BLaER1 treated with 17β-estradiol and CSF1 and Interleukin-3, amounts not matched to agents 10 nM and 100 nM (cell line): Measurements from ENCODE around the gene LEMD1.
A peak's percentile ranks its signal among the peaks of the same experiment; 100 is the strongest.
"Not testable (repeated sequence)": the region's sequence is repeated elsewhere in the genome, so short reads cannot be mapped to it uniquely, and the experiment has no call there.

Experiments used
- H3K27ac ChIP-seq, 11 experiments: shearing (Covaris generic); formaldehyde crosslinking; 2 replicates each; pipeline ENCODE4 v1.8.1; 2022
- H3K27me3 ChIP-seq, 11 experiments: shearing (Covaris generic); formaldehyde crosslinking; 2 replicates each; pipeline ENCODE4 v1.8.1; 2022
- H3K36me3 ChIP-seq, 11 experiments: shearing (Covaris generic); formaldehyde crosslinking; 2 replicates each; pipeline ENCODE4 v1.8.1; 2022
- H3K4me1 ChIP-seq, 10 experiments: shearing (Covaris generic); formaldehyde crosslinking; 2 replicates each; pipeline ENCODE4 v1.8.1; 2022
- H3K4me2 ChIP-seq, 11 experiments: shearing (Covaris generic); formaldehyde crosslinking; 2 replicates each; pipeline ENCODE4 v1.8.1; 2022
- H3K4me3 ChIP-seq, 10 experiments: shearing (Covaris generic); formaldehyde crosslinking; 2 replicates each; pipeline ENCODE4 v1.8.1; 2022
- H3K9ac ChIP-seq, 11 experiments: shearing (Covaris generic); formaldehyde crosslinking; 2 replicates each; pipeline ENCODE4 v1.8.1; 2022
- H3K9me3 ChIP-seq, 11 experiments: shearing (Covaris generic); formaldehyde crosslinking; replicated peaks in 1 of 11; 2 replicates each; pipeline ENCODE4 v1.8.1; 2022
- H4K20me1 ChIP-seq, 11 experiments: shearing (Covaris generic); formaldehyde crosslinking; 2 replicates each; pipeline ENCODE4 v1.8.1; 2022
- Cebpa-rat ChIP-seq, 11 experiments: shearing (Covaris generic); IDR thresholded peaks; 2 replicates each; pipeline ENCODE4 v1.8.1; 2022

LEMD1 gene

DNA sequence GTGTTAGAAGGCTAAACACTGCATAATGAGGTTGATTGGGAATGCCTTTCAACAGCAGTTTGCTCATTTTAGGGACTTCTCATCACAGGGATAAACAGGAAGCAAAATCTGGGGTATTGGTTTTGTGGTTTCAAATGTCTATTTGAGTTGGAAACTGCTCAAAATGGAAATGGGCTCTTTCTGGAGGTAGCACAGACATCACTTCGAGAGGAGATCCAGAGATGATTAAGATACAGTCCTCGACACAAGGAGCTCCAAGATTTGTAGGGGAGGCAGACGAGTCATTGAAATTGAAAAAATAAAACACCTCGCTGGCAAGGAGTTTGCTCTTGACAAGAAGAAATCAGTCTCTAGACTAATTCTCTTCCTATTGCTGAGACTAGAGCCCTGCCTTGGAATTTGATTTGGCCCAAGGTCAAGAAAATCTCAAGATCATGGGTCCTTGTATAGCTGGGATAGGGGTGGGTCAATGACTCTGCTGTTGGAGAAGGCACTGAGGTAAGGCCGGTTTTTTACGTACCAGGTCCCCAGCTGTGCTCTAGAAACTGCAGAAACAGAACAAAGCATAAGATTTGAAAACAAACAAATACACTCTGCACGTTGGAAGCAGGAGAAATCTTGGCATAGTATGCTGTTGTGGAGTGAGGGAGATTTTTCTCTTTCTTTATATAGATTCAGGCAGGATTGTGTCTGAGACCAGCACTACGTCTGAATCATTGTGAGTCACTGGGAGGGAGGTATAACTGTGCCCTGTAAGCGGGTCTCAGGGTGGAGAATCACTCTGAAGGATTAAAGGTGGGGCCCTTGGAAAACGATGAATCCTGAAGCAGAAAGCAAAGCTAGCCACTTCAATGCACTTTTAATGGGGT, 47.4 kb downstream of the LEMD1 start:
- no peak overlapping the region for H3K4me3 ChIP-seq
- TF ChIP-seq Cebpa-rat (IDR thresholded peaks at IDR 0.05): no peak
- H3K9me3 ChIP-seq: no peaks in the 10 kb centered on the region
- H3K4me2 ChIP-seq: peak overlapping the region; percentile 54 to 84 (median 75)
- H3K4me1 ChIP-seq: peaks cover 23 to 45% (median 38%) of the 10 kb centered on the region in 10 experiments
- H3K27me3 ChIP-seq: 0 out of 22 replicates have a peak, but pooled peaks cover 0 to 8% (median 0%) of the 10 kb centered on the region in 11 experiments
- H3K9ac ChIP-seq: no peak overlapping the region; a peak in 1 of 22 replicates
- H3K27ac ChIP-seq: no peak overlapping the region
- no peaks in the 10 kb centered on the region for H4K20me1 ChIP-seq
- H3K36me3 ChIP-seq: no peaks in the 10 kb centered on the region

- peak overlapping the region; percentile 54 to 84 (median 75) for H3K4me2 ChIP-seq
- H3K4me3 ChIP-seq: no peak overlapping the region
- no peak for TF ChIP-seq Cebpa-rat (IDR thresholded peaks at IDR 0.05)
- H3K9ac ChIP-seq: no peak overlapping the region; a peak in 1 of 22 replicates
- H3K9me3 ChIP-seq: no peaks in the 10 kb centered on the region
- H3K27me3 ChIP-seq: 0 out of 22 replicates have a peak, but pooled peaks cover 0 to 8% (median 0%) of the 10 kb centered on the region in 11 experiments
- no peaks in the 10 kb centered on the region for H4K20me1 ChIP-seq
- peaks cover 23 to 45% (median 38%) of the 10 kb centered on the region in 10 experiments for H3K4me1 ChIP-seq
- no peak overlapping the region for H3K27ac ChIP-seq
- no peaks in the 10 kb centered on the region for H3K36me3 ChIP-seq
These were observed 48.1 kb downstream of the LEMD1 start for GRCh38 chr1:205373798-205374175.

DNA sequence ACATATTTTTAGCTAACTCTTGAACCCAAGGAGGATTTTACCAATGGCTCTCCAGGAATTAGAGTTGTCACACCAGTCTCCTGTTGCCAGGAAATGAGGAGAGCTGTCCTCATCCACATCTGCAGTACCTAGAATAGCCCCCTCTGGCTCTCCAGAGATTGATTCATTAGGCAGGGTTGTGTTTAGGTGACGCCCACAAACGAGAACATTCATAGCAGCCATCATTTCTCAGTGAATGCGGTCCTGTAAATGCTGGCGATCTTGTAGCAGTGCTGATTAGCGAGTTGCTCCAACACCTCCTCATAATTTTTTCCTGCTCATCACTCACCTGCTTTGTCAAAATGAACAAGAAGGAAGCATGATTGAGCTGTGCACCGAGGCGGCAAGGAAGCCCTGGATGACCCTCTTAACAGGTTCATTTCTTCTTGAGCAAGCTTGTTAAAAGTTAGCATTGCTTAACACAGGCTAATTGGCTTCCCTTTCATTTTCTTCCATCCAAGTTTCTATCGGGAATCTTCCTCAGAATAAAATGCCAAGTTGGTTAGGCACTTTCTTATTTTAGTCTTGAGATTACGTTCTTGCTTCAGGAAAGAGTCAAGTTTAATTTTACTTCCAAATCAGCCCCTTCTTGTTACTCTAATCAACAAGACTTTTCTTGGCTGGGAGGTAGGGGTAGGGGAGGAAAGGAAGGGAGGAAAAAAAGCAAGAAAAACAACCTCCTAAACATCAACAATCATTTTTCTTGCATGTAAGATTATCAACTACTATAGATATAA, 48.6 kb downstream of the LEMD1 start:
- H4K20me1 ChIP-seq: no peaks in the 10 kb centered on the region
- H3K27ac ChIP-seq: no peak overlapping the region
- no peak overlapping the region for H3K9ac ChIP-seq
- H3K4me1 ChIP-seq: peaks cover 23 to 45% (median 38%) of the 10 kb centered on the region in 10 experiments
- H3K9me3 ChIP-seq: no peaks in the 10 kb centered on the region
- no peak overlapping the region for H3K4me3 ChIP-seq
- TF ChIP-seq Cebpa-rat (IDR thresholded peaks at IDR 0.05): no peak
- H3K27me3 ChIP-seq: 0 out of 22 replicates have a peak, but pooled peaks cover 0 to 8% (median 0%) of the 10 kb centered on the region in 11 experiments
- no peaks in the 10 kb centered on the region for H3K36me3 ChIP-seq
- peak overlapping the region in 9 of 11 experiments; percentile 65 to 84 (median 77); a peak in 19 of 22 replicates for H3K4me2 ChIP-seq

- Histone ChIP-seq H3K9me3 (no peaks in the 10 kb centered on the region), H3K9ac (no peak overlapping the region), H4K20me1 (no peaks in the 10 kb centered on the region), H3K27me3 (0 out of 22 replicates have a peak, but pooled peaks cover 0 to 8% (median 0%) of the 10 kb centered on the region in 11 experiments), H3K27ac (no peak overlapping the region), H3K4me1 (peaks cover 23 to 45% (median 38%) of the 10 kb centered on the region in 10 experiments), H3K4me2 (peak overlapping the region in 8 of 11 experiments; percentile 7 to 84 (median 76); a peak in 9 of 22 replicates), H3K4me3 (no peak overlapping the region), H3K36me3 (no peaks in the 10 kb centered on the region)
- no peak for TF ChIP-seq Cebpa-rat (IDR thresholded peaks at IDR 0.05)
These were observed 49.8 kb downstream of the LEMD1 start for GRCh38 chr1:205371871-205372660.

GRCh38 chr1:205370780-205371179, 51.1 kb downstream of the LEMD1 start:
- TF ChIP-seq Cebpa-rat (IDR thresholded peaks at IDR 0.05): no peak
- Histone ChIP-seq H4K20me1 (no peaks in the 10 kb centered on the region), H3K27ac (no peak overlapping the region), H3K4me1 (peaks cover 23 to 48% (median 42%) of the 10 kb centered on the region in 10 experiments), H3K36me3 (no peaks in the 10 kb centered on the region), H3K4me3 (no peak overlapping the region), H3K27me3 (0 out of 22 replicates have a peak, but pooled peaks cover 0 to 8% (median 0%) of the 10 kb centered on the region in 11 experiments), H3K9me3 (no peaks in the 10 kb centered on the region), H3K4me2 (no peak overlapping the region), H3K9ac (no peak overlapping the region)

DNA sequence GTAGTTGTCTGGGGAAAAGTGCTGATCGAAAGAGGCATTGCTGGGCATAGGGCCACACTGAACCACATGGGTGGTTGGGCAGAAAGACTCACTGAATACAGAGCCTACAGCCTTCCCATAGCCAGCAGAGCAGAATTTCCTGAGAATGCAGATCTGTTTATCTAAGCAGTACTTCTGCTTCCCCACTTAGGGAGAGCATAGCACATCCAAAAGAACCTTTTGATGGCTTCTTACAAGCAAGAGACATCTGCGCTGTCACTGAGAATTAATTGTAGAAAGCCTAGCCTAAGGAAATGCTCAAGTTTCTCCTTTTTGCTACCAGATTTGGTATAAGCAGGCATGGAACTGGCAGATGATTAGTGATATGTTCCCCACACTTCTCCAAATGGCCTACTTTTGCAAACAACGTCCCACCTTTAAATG, 52.1 kb downstream of the LEMD1 start:
- no peaks in the 10 kb centered on the region for H3K9me3 ChIP-seq
- no peak for TF ChIP-seq Cebpa-rat (IDR thresholded peaks at IDR 0.05)
- H3K4me3 ChIP-seq: no peak overlapping the region
- no peaks in the 10 kb centered on the region for H4K20me1 ChIP-seq
- H3K27me3 ChIP-seq: 0 out of 22 replicates have a peak, but pooled peaks cover 0 to 7% (median 0%) of the 10 kb centered on the region in 11 experiments
- H3K36me3 ChIP-seq: no peaks in the 10 kb centered on the region
- no peak overlapping the region for H3K27ac ChIP-seq
- H3K4me1 ChIP-seq: peaks cover 18 to 41% (median 36%) of the 10 kb centered on the region in 10 experiments
- no peak overlapping the region for H3K9ac ChIP-seq
- no peak overlapping the region for H3K4me2 ChIP-seq

DNA sequence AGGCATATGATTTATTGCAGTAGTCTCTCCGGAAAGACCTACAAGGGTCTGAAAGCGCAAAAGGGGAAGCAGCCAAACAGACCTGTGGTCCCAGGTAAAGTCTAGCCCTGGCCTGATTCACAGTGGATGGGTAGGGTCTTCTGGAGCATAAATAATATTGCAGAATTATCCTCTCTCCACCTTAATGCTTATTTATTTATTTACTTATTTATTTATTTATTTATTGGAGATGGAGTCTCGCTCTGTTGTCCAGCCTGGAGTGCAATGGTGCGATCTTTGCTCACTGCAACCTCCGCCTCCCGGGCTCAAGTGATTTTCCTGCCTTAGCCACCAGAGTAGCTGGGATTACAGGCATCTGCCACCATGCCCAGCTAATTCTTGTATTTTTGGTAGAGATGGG, 53.4 kb downstream of the LEMD1 start:
- Histone ChIP-seq H3K4me3 (no peak overlapping the region), H3K4me1 (peaks cover 5 to 29% (median 23%) of the 10 kb centered on the region in 10 experiments; a peak in 18 of 20 replicates), H3K36me3 (no peaks in the 10 kb centered on the region), H3K27ac (no peak overlapping the region), H3K4me2 (no peak overlapping the region), H3K9ac (no peak overlapping the region), H4K20me1 (no peaks in the 10 kb centered on the region), H3K27me3 (no peaks in the 10 kb centered on the region), H3K9me3 (no peaks in the 10 kb centered on the region)
- no peak for TF ChIP-seq Cebpa-rat (IDR thresholded peaks at IDR 0.05)

DNA sequence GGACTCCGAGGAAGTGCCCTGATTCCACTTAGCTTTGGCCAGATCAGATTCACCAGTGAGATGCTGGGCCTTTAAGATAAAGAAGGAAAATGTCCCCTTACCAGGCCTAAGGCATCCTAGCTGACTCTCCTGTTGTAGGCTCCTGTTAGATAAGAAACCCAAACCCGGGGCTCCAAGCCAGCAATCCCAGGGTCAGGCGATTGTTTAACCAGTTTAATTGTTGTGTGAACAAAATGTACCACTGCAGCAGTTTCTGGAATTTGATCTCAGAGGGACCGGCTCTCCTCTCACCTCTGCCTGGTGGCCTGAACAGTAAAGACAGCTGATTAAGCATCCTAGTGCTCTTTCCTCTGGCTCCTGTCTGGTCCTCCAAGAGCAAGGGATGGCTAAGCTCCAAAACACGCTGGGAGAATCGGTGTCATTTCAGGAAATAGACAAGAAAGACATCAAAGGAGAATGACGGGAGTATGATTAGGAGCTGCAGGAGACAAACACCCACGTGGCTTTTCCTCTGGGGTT, 55.9 kb downstream of the LEMD1 start:
- no peaks in the 10 kb centered on the region for H3K9me3 ChIP-seq
- H4K20me1 ChIP-seq: no peaks in the 10 kb centered on the region
- TF ChIP-seq Cebpa-rat (IDR thresholded peaks at IDR 0.05): no peak
- peaks cover 0 to 11% (median 6%) of the 10 kb centered on the region in 10 experiments; a peak in 11 of 20 replicates for H3K4me1 ChIP-seq
- H3K27me3 ChIP-seq: no peaks in the 10 kb centered on the region
- peak overlapping the region in 7 of 11 experiments; percentile 7 to 63 (median 34); a peak in 10 of 22 replicates for H3K4me2 ChIP-seq
- peak overlapping the region in 1 of 11 experiments; percentile 16; a peak in 1 of 22 replicates for H3K9ac ChIP-seq
- H3K4me3 ChIP-seq: no peak overlapping the region
- H3K36me3 ChIP-seq: no peaks in the 10 kb centered on the region
- H3K27ac ChIP-seq: no peak overlapping the region

DNA sequence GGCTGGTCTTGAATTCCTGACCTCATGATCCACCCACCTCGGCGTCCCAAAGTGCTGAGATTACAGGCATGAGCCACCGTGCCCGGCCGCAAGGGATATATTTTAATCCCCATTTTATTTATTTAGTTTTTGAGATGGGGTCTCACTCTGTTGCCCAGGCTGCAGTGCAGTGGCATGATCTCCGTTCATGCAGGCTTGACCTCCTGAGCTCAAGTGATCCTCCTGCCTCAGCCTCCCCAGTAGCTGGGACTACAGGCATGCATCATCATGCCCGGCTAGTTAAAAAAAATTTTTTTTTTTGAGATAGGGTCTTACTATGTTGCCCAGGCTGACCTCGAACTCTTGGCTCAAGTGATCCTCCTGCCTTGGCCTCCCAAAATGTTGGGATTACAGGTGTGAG, 56.8 kb downstream of the LEMD1 start:
- H3K4me2 ChIP-seq, H3K36me3 ChIP-seq, H3K27me3 ChIP-seq, H3K27ac ChIP-seq, H4K20me1 ChIP-seq, H3K9me3 ChIP-seq, H3K4me3 ChIP-seq, H3K9ac ChIP-seq: not testable (repeated sequence)
- H3K4me1 ChIP-seq: peaks cover 0 to 11% (median 8%) of the 10 kb centered on the region in 10 experiments; a peak in 11 of 20 replicates
